Subcutaneous adipose tissue (tissue), 4 donors: ENCODE measurements around the gene TP53RK. TPM values are rescaled to one million over a fixed set of nuclear protein-coding genes. Genes with fewer than 3 reads are reported as not detected.

Experiments used
- total RNA-seq, 4 donors: library from RNA; depleted of rRNA; stranded (reverse); fragments of >200 nt; gene quantifications; one replicate each; pipeline ENCODE4 v1.1.0, GENCODE V29; 2016
- TF ChIP-seq, protein P1 (sequence below): fragments of 450-650 bp; IDR thresholded peaks from one replicate; pipeline ENCODE4 v1.5.1; 2016; ENCODE audit warnings: low read depth, mild to moderate bottlenecking, control low read depth, antibody characterized with exemption, moderate library complexity

Gene TP53RK
- total RNA-seq, 4 donors from 2014 or later = 9.5 to 20.1 (median 13.2) TPM

DNA sequence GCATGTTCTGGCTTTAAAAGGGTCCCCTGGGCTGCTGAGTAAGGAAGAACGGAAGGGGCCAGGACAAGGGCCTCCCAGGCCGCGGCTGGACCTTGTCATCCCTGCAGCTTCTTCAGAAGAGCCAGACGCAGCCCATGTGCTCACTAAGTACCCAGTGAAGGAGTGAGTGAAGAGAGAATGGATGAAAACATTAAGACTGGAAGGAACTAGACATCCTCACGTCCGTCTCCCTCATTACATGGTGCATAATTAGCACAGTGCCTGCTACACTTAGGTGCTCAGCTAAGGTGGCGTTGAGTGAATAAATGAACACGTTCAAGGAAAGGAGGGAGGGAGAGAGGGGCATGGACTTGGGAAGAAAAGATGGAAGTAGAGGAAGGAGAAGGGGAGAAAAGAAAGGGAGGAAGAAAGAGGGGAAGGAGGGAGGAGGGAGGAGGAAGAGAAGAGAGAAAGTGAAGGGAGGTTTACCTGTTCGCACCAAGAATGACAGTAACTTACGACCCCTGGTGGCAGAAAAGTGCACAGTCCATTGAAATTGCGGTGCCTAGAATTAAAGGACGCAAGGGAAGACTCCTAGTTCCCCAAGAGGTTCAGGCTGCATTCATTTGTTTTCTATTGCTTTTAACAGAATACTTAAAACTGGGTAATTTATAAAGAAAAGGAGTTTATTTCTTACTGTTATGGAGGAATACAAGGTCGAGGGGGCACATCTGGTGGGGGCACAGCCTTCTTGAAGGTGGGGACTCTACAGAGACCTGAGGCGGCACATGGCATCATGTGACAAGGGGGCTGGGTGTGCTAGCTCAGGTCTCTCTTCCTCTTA, 8.0 kb downstream of the TP53RK start:
- TF ChIP-seq, protein P1, sequence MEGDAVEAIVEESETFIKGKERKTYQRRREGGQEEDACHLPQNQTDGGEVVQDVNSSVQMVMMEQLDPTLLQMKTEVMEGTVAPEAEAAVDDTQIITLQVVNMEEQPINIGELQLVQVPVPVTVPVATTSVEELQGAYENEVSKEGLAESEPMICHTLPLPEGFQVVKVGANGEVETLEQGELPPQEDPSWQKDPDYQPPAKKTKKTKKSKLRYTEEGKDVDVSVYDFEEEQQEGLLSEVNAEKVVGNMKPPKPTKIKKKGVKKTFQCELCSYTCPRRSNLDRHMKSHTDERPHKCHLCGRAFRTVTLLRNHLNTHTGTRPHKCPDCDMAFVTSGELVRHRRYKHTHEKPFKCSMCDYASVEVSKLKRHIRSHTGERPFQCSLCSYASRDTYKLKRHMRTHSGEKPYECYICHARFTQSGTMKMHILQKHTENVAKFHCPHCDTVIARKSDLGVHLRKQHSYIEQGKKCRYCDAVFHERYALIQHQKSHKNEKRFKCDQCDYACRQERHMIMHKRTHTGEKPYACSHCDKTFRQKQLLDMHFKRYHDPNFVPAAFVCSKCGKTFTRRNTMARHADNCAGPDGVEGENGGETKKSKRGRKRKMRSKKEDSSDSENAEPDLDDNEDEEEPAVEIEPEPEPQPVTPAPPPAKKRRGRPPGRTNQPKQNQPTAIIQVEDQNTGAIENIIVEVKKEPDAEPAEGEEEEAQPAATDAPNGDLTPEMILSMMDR = no peak

DNA sequence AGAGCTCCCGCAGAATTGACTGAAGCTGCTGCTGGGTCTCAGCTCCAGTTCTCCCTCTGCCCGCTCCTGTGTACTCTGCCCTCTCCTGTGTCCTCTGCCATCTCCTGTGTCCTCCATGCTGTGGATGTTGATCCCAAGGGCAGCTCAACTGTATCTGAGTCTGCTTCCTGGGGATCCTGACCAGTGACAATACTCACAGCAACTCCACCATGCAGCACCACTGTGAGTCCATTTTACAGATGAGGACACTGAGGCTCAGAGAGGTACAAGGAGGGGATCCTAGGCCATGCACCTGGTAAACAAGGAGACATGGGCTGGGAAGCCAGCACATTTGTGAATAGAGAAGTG, 8.6 kb downstream of the TP53RK start:
- TF ChIP-seq, protein P1 = no peak

DNA sequence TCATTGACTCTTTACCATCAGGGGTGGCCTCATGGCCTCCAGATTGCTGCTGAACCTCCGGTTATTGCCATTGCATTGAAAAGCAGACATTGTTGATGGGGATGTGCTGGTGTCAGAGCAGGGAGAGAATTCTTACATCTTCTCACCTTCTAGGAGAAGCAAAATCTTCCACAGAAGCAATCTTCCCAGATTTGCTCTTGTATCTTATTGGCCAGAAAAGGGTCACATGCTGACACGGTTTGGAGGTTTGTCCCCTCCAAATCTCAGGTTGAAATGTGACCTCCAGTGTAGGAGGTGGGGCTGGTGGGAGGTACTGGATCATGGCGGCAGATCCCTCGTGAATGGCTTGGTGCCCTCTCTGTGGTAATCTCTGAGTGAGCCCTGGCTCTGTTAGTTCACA, 10.7 kb downstream of the TP53RK start:
- TF ChIP-seq, protein P1 = no peak

DNA sequence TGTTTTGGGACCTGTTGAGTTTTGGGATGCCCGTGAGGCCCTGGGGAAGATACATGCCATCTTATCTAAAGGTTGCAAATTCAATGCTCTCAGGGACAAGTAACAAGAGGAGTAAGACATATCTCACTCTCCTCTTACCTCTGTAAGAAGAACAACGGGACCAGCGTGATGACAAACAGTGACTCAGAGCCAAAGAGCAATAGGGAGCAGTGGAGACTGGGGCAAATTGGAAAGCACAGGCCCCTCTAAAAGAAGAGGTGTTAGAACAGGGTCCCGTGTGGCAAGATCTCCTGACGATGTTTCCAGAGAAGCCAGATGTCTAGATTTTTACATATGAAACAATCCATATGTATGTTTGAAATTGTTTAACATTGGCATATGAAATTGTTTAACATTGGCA, 11.6 kb downstream of the TP53RK start:
- TF ChIP-seq, protein P1 = no peak

DNA sequence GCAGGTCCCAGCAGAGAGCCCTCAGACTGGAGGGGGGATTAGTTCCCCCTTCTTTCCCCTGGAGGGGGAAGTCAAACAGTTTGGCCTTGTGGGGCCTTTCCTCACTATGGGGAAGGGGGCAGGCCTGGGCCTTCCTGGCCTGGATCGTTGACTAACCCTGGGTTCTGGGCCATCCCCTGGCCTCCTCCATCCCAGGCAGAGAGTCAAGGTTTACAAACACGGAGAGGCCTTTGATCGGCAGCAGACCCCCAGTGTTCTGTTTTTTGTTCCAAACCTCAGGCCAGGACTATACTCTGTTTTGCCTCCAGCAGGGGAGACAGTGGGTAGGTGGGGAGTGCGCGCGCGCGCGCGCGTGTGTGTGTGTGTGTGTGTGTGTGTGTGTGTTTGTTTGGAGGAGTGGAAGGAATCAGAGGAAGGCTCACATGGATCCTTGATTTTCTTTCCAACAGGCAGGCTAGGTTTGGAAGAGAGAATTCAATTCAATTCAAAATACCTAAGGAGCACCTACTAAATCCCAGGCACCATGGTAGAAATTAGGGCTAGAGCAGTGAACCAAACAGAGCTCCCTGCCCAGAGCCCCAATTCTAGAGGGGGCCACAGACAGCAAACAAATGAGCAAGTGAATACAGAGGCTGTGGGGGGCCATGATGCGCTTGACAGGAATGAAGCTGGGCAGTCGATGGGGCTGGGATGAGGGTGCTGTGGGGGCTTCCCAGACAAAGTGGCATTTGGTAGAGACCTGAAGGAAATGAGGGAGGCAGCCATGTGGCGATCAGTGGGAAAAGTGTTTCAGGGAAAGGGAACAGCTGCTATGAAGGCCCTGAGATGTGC, 14.8 kb downstream of the TP53RK start:
- TF ChIP-seq, protein P1 = no peak

DNA sequence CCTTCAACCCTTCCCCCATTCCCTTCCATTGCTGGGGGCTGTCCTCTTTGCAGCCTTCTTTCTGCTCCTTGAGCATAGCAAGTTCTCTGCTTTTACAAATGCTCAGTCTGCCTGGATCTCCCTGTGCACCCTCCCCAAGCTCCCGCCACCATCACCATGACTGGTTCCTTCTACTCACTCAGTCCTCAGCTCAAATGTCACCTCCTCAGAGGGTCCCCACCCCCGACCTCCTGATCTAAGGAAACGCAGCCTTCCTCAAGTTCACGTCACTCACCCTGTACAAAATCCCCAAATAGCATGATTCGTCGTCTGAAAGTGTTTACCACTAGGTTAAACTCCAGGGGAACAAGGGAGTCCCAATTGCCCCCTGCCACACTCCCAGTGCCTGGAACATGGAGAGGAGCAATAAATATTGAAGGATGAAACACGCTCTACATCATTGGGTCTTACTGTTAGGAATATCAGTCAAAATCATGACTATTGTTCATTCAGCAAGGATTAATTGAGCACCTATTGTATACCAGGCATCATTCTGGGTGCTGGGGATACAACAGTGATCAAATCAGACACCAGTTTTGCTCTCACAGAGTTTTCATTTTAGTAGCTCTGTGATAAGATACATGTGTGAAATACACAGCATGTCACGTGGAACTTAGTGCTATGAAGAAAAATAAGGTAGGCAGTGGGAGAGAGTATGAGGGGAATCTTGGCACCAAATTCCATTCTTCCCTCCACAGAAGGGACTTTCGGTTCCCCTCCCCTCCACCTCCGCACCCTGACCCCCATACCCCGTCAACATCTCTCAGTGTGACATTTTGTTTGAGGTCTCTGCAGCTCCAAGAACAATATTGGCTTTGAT, 15.6 kb downstream of the TP53RK start:
- TF ChIP-seq, protein P1 = no peak
